ENCODE results near the gene TMEM247. TPM values are rescaled to one million over a fixed set of nuclear protein-coding genes. Genes with fewer than 3 reads are reported as not detected.

The TMEM247 gene
- total RNA-seq, 1 donor from 2014 or later = not detected

DNA sequence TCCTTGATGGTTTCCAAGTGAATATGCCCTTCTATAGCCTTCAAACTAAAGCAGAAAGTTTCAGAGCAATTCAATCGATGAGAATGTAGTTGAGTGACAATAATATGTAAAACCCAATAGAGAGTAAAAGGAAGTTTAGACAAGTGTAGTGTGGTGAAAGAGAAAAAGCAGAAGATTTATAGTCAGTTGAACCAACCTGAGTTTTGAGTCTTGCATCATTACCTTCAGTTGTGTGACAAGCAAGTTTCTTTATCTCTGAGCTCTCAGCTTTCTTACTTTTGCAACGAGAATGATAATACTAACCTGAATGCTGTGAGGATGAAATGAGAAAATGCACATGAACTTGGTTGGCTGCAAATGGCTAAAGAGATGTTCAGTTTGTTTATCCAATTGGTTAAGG is 40.6 kb upstream of the TMEM247 start:
- no peak overlapping the region for H3K4me3 ChIP-seq (ENCODE audit: insufficient read depth, low read depth, low read length)
- TF ChIP-seq, protein P1, sequence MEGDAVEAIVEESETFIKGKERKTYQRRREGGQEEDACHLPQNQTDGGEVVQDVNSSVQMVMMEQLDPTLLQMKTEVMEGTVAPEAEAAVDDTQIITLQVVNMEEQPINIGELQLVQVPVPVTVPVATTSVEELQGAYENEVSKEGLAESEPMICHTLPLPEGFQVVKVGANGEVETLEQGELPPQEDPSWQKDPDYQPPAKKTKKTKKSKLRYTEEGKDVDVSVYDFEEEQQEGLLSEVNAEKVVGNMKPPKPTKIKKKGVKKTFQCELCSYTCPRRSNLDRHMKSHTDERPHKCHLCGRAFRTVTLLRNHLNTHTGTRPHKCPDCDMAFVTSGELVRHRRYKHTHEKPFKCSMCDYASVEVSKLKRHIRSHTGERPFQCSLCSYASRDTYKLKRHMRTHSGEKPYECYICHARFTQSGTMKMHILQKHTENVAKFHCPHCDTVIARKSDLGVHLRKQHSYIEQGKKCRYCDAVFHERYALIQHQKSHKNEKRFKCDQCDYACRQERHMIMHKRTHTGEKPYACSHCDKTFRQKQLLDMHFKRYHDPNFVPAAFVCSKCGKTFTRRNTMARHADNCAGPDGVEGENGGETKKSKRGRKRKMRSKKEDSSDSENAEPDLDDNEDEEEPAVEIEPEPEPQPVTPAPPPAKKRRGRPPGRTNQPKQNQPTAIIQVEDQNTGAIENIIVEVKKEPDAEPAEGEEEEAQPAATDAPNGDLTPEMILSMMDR (IDR thresholded peaks at IDR 0.05; ENCODE audit: insufficient read depth, low read depth, low read length) = no peak
- TF ChIP-seq EZH2 (IDR thresholded peaks at IDR 0.05; ENCODE audit: insufficient read depth, low read length) = no peak
- peaks cover 13% of the 10 kb centered on the region for H3K4me1 ChIP-seq (ENCODE audit: insufficient read depth, low read length)
- H3K27me3 ChIP-seq (ENCODE audit: insufficient read depth, low read length) = peaks cover 3% of the 10 kb centered on the region
- no peaks in the 10 kb centered on the region for H3K36me3 ChIP-seq (ENCODE audit: insufficient read depth, low read length)
- no peaks in the 10 kb centered on the region for H4K20me1 ChIP-seq (ENCODE audit: insufficient read depth, low read length)
- DNase-seq (ENCODE audit: low read depth) = no peak
- Mint-ChIP-seq H3K9me3 (ENCODE audit: unreplicated experiment) (no peaks in the 10 kb centered on the region), H3K4me3 (ENCODE audit: unreplicated experiment) (no peak overlapping the region), H3K4me1 (ENCODE audit: low read depth, unreplicated experiment) (peaks cover 28% of the 10 kb centered on the region), H3K27me3 (ENCODE audit: low read depth, unreplicated experiment) (peaks cover 4% of the 10 kb centered on the region), H3K27ac (ENCODE audit: unreplicated experiment) (no peak overlapping the region), H3K36me3 (ENCODE audit: low read depth, unreplicated experiment) (no peaks in the 10 kb centered on the region)
- H3K9me3 ChIP-seq (ENCODE audit: insufficient read depth, low read depth, low read length) = no peaks in the 10 kb centered on the region
- no peak for FAIRE-seq
- H3K9ac ChIP-seq (ENCODE audit: low read length) = no peak overlapping the region
- no peak overlapping the region for H3K4me2 ChIP-seq (ENCODE audit: low read length)
- H3K27ac ChIP-seq (ENCODE audit: low read depth, low read length) = no peak overlapping the region
- no peak overlapping the region for H2AFZ ChIP-seq (ENCODE audit: low read depth, low read length)
- H3K79me2 ChIP-seq (ENCODE audit: insufficient read depth, low read length) = no peaks in the 10 kb centered on the region

DNA sequence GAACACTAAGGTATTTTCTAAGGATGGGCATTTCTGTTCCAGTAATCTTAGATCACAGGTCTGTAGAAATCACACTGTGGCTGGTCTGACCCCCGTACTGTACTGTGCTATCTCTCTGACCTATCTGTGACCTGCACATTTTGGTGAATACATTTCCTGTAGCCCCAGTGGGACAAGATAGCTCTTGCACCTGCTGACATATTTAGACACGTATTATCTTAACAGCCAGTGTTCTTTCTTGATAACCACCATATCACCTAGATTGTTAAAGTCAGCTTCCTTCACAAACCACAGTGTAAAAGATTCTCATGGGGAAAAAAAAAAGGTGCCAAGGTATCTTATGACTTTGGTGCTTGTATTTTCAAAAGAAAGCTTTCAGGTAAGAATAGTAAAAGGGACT is 39.8 kb upstream of the TMEM247 start:
- H3K27me3 ChIP-seq (ENCODE audit: insufficient read depth, low read length) = peaks cover 3% of the 10 kb centered on the region
- no peak for FAIRE-seq
- no peaks in the 10 kb centered on the region for H3K36me3 ChIP-seq (ENCODE audit: insufficient read depth, low read length)
- H3K27ac Mint-ChIP-seq (ENCODE audit: unreplicated experiment) = no peak overlapping the region
- no peaks in the 10 kb centered on the region for H3K36me3 Mint-ChIP-seq (ENCODE audit: low read depth, unreplicated experiment)
- no peak overlapping the region for H3K27ac ChIP-seq (ENCODE audit: low read depth, low read length)
- TF ChIP-seq, protein P1 (IDR thresholded peaks at IDR 0.05; ENCODE audit: insufficient read depth, low read depth, low read length) = no peak
- TF ChIP-seq EZH2 (IDR thresholded peaks at IDR 0.05; ENCODE audit: insufficient read depth, low read length) = no peak
- DNase-seq (ENCODE audit: low read depth) = no peak
- H2AFZ ChIP-seq (ENCODE audit: low read depth, low read length) = no peak overlapping the region
- H3K4me2 ChIP-seq (ENCODE audit: low read length) = no peak overlapping the region
- H4K20me1 ChIP-seq (ENCODE audit: insufficient read depth, low read length) = no peaks in the 10 kb centered on the region
- H3K79me2 ChIP-seq (ENCODE audit: insufficient read depth, low read length) = no peaks in the 10 kb centered on the region
- H3K4me1 ChIP-seq (ENCODE audit: insufficient read depth, low read length) = peaks cover 13% of the 10 kb centered on the region
- H3K4me3 ChIP-seq (ENCODE audit: insufficient read depth, low read depth, low read length) = no peak overlapping the region
- H3K27me3 Mint-ChIP-seq (ENCODE audit: low read depth, unreplicated experiment) = peaks cover 4% of the 10 kb centered on the region
- H3K9me3 Mint-ChIP-seq (ENCODE audit: unreplicated experiment) = no peaks in the 10 kb centered on the region
- H3K9me3 ChIP-seq (ENCODE audit: insufficient read depth, low read depth, low read length) = no peaks in the 10 kb centered on the region
- H3K9ac ChIP-seq (ENCODE audit: low read length) = no peak overlapping the region
- H3K4me1 Mint-ChIP-seq (ENCODE audit: low read depth, unreplicated experiment) = peaks cover 21% of the 10 kb centered on the region
- H3K4me3 Mint-ChIP-seq (ENCODE audit: unreplicated experiment) = no peak overlapping the region

DNA sequence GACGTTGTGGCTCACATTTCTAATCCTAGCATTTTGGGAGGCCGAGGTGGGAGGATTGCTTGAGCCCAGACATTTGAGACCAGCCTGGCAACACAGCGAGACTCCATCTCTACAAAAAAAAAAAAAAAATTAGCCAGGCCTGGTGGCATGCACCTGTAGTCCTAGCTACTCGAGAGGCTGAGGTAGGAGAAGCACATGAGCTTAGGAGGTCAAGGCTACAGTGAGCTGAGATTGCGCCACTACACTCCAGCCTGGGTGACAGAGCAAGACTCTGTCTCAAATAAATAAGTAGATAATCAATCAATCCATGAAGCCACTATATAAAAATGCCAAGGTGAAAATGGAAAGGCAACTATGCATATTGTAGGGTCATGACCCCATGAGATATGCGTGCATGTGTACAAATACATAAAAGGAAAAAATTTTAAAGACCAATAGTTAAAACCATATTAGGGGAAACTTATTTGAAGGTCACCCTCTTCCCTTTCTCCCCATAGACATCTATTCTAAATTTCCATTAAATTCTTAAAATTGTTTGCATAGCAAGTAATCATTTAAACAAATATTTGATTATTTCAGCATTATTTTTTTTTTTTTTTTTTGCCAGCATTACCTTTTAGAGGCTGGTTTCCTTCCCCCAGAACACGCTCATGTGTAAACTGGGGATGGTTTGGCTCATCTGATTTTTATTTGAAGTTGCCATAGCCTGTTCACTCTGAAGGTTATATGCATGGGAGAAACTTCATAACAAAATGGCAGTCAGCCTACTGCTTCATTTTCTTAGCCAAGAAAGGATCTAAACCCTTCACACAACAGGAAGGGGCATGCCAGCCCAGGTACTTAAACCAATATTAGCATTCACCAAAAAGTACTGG is 37.3 kb upstream of the TMEM247 start:
- H3K27me3 Mint-ChIP-seq (ENCODE audit: low read depth, unreplicated experiment) = peaks cover 7% of the 10 kb centered on the region
- FAIRE-seq = no peak
- peaks cover 5% of the 10 kb centered on the region for H3K9me3 Mint-ChIP-seq (ENCODE audit: unreplicated experiment)
- Histone ChIP-seq H2AFZ (ENCODE audit: low read depth, low read length) (no peak overlapping the region), H3K27ac (ENCODE audit: low read depth, low read length) (no peak overlapping the region), H3K9me3 (ENCODE audit: insufficient read depth, low read depth, low read length) (no peaks in the 10 kb centered on the region), H3K4me2 (ENCODE audit: low read length) (no peak overlapping the region), H3K36me3 (ENCODE audit: insufficient read depth, low read length) (no peaks in the 10 kb centered on the region), H3K27me3 (ENCODE audit: insufficient read depth, low read length) (peaks cover 3% of the 10 kb centered on the region), H3K9ac (ENCODE audit: low read length) (no peak overlapping the region), H3K4me1 (ENCODE audit: insufficient read depth, low read length) (no peaks in the 10 kb centered on the region), H3K79me2 (ENCODE audit: insufficient read depth, low read length) (no peaks in the 10 kb centered on the region), H3K4me3 (ENCODE audit: insufficient read depth, low read depth, low read length) (no peak overlapping the region), H4K20me1 (ENCODE audit: insufficient read depth, low read length) (no peaks in the 10 kb centered on the region)
- no peak overlapping the region for H3K27ac Mint-ChIP-seq (ENCODE audit: unreplicated experiment)
- no peak for TF ChIP-seq EZH2 (IDR thresholded peaks at IDR 0.05; ENCODE audit: insufficient read depth, low read length)
- TF ChIP-seq, protein P1 (IDR thresholded peaks at IDR 0.05; ENCODE audit: insufficient read depth, low read depth, low read length) = no peak
- H3K4me1 Mint-ChIP-seq (ENCODE audit: low read depth, unreplicated experiment) = no peaks in the 10 kb centered on the region
- H3K36me3 Mint-ChIP-seq (ENCODE audit: low read depth, unreplicated experiment) = no peaks in the 10 kb centered on the region
- DNase-seq (ENCODE audit: low read depth) = no peak
- H3K4me3 Mint-ChIP-seq (ENCODE audit: unreplicated experiment) = no peak overlapping the region

Data from astrocyte (in vitro differentiated cells and primary cell).